HG02885 (cell line): ENCODE results near the gene RBMY1J.
"Not testable (repeated sequence)": the region's sequence is repeated elsewhere in the genome, so short reads cannot be mapped to it uniquely, and the experiment has no call there.

Experiments used
- ATAC-seq: cut with Tn5 transposase; IDR thresholded peaks from one replicate; pipeline ENCODE4 v1.9.1; 2021; ENCODE audit warnings: mild to moderate bottlenecking; ENCODE audit not compliant: unreplicated experiment, poor library complexity

RBMY1J gene

GRCh38 chrY:22403110-22403509 lies at the start of gene RBMY1J:
RBMY1J (plus strand) TSS chrY:22403410; CDS start chrY:22405448, 2,038 bp downstream.
- ATAC-seq, result not testable (repeated sequence)

GRCh38 chrY:22367416-22367815 lies 35.8 kb upstream of the RBMY1J start:
- no peak for ATAC-seq

- no peak for ATAC-seq
Observed at GRCh38 chrY:22370623-22371022, 32.6 kb upstream of the RBMY1J start.

GRCh38 chrY:22373494-22373893 lies 29.7 kb upstream of the RBMY1J start:
- no peak for ATAC-seq

GRCh38 chrY:22444718-22445396 lies 41.6 kb downstream of the RBMY1J start:
- not testable (repeated sequence) for ATAC-seq

- ATAC-seq, result not testable (repeated sequence)
Observed at GRCh38 chrY:22455522-22455921, 52.3 kb downstream of the RBMY1J start.

- not testable (repeated sequence) for ATAC-seq
Observed at GRCh38 chrY:22461962-22462361, 58.8 kb downstream of the RBMY1J start.
